Upper lobe of right lung (tissue), 1 donor: ENCODE data around the gene LDLRAD3. TPM values are rescaled to one million over a fixed set of nuclear protein-coding genes. Genes with fewer than 3 reads are reported as not detected.
A peak's percentile ranks its signal among the peaks of the same experiment; 100 is the strongest.

Experiments used
- ATAC-seq: fragments of 200-7000 bp; cut with Tn5 transposase; one replicate; pipeline ENCODE4 v1.9.1; 2020; ENCODE audit warnings: mild to moderate bottlenecking, moderate library complexity
- DNase-seq: peaks from one replicate; pipeline ENCODE4 v3.0.0-alpha.2; 2020
- H3K27ac ChIP-seq: fragments of 200-600 bp; one replicate; pipeline ENCODE4 v1.8.0; 2022
- H3K27me3 ChIP-seq: fragments of 200-600 bp; one replicate; pipeline ENCODE4 v1.8.0; 2022; ENCODE audit warnings: mild to moderate bottlenecking
- H3K36me3 ChIP-seq: fragments of 200-600 bp; one replicate; pipeline ENCODE4 v1.8.0; 2022
- H3K4me1 ChIP-seq: fragments of 200-600 bp; one replicate; pipeline ENCODE4 v1.8.0; 2022
- H3K4me3 ChIP-seq: fragments of 200-600 bp; one replicate; pipeline ENCODE4 v1.8.0; 2022; ENCODE audit warnings: mild to moderate bottlenecking
- H3K9me3 ChIP-seq: fragments of 200-600 bp; one replicate; pipeline ENCODE4 v1.8.0; 2022
- CTCF ChIP-seq: fragments of 200-600 bp; IDR thresholded peaks from one replicate; pipeline ENCODE4 v1.8.0; 2022; ENCODE audit warnings: antibody characterized with exemption
- intact Hi-C: fragments of 100-400 bp; cut with DNase I; formaldehyde crosslinking; loops from one replicate; pipeline ENCODE4 v1.11.0; 2022
- total RNA-seq: library from RNA; stranded (reverse); fragmentation: NEBNext Ultra II Directional; extraction: Animal tissue kit (Norgen Biotek cat#: 25700); gene quantifications from one replicate; pipeline ENCODE4 v1.2.1, GENCODE V29; 2021
- donor health status: DM: no; HTN: yes; CAD: no; lungs with severe emphysema.

LDLRAD3 gene
- total RNA-seq, 1 donor from 2014 or later: 7.9 TPM

- DNase-seq: no peak
- Histone ChIP-seq H3K9me3 (no peaks in the 10 kb centered on the region), H3K36me3 (no peaks in the 10 kb centered on the region), H3K27me3 (no peaks in the 10 kb centered on the region), H3K27ac (no peak overlapping the region), H3K4me1 (no peaks in the 10 kb centered on the region), H3K4me3 (no peak overlapping the region)
- TF ChIP-seq CTCF: no peak
- ATAC-seq: no peak
- intact Hi-C loops: no loop called here
Measured at GRCh38 chr11:36053862-36054261, 110.0 kb downstream of the LDLRAD3 start.

- no peak for TF ChIP-seq CTCF
- ATAC-seq (no peak), DNase-seq (no peak)
- no peaks in the 10 kb centered on the region for H3K9me3 ChIP-seq
- H3K27ac ChIP-seq: no peak overlapping the region
- H3K4me1 ChIP-seq: no peaks in the 10 kb centered on the region
- H3K4me3 ChIP-seq: no peak overlapping the region
- no peaks in the 10 kb centered on the region for H3K27me3 ChIP-seq
- intact Hi-C loops: no loop called here
- no peaks in the 10 kb centered on the region for H3K36me3 ChIP-seq
Measured at GRCh38 chr11:36054628-36055027, 110.8 kb downstream of the LDLRAD3 start.

GRCh38 chr11:36056160-36056751, 112.4 kb downstream of the LDLRAD3 start:
- TF ChIP-seq CTCF: peak; percentile 43
- H3K9me3 ChIP-seq: no peaks in the 10 kb centered on the region
- no peak for DNase-seq
- H3K27me3 ChIP-seq: no peaks in the 10 kb centered on the region
- H3K4me3 ChIP-seq: no peak overlapping the region
- no peaks in the 10 kb centered on the region for H3K4me1 ChIP-seq
- H3K36me3 ChIP-seq: no peaks in the 10 kb centered on the region
- no peak overlapping the region for H3K27ac ChIP-seq
- ATAC-seq: peak; percentile 70
- intact Hi-C loops: no loop called here

GRCh38 chr11:36057379-36058042, 113.6 kb downstream of the LDLRAD3 start:
- intact Hi-C loops: no loop called here
- no peak for DNase-seq

GRCh38 chr11:36059660-36060059, 115.8 kb downstream of the LDLRAD3 start:
- Histone ChIP-seq H3K4me3 (no peak overlapping the region), H3K9me3 (no peaks in the 10 kb centered on the region), H3K27me3 (no peaks in the 10 kb centered on the region), H3K27ac (no peak overlapping the region), H3K36me3 (no peaks in the 10 kb centered on the region), H3K4me1 (no peaks in the 10 kb centered on the region)
- no peak for TF ChIP-seq CTCF
- no peak for ATAC-seq
- DNase-seq: no peak
- intact Hi-C loops: no loop called here

More at GRCh38 chr11:36057379-36058042, 113.6 kb downstream of the LDLRAD3 start:
- no peak overlapping the region for H3K27ac ChIP-seq
- H3K9me3 ChIP-seq: no peaks in the 10 kb centered on the region
- H3K4me1 ChIP-seq: no peaks in the 10 kb centered on the region
- H3K27me3 ChIP-seq: no peaks in the 10 kb centered on the region
- H3K36me3 ChIP-seq: no peaks in the 10 kb centered on the region
- ATAC-seq: peak; percentile 23
- TF ChIP-seq CTCF: no peak
- H3K4me3 ChIP-seq: no peak overlapping the region
